T1000 (cell line): ENCODE measurements around the gene DHX58.

Experiments used
- DNase-seq: peaks from one replicate; lab custom pipeline; 2025; ENCODE audit warnings: mixed read lengths; lab: John Stamatoyannopoulos, UW

The DHX58 gene

DNA sequence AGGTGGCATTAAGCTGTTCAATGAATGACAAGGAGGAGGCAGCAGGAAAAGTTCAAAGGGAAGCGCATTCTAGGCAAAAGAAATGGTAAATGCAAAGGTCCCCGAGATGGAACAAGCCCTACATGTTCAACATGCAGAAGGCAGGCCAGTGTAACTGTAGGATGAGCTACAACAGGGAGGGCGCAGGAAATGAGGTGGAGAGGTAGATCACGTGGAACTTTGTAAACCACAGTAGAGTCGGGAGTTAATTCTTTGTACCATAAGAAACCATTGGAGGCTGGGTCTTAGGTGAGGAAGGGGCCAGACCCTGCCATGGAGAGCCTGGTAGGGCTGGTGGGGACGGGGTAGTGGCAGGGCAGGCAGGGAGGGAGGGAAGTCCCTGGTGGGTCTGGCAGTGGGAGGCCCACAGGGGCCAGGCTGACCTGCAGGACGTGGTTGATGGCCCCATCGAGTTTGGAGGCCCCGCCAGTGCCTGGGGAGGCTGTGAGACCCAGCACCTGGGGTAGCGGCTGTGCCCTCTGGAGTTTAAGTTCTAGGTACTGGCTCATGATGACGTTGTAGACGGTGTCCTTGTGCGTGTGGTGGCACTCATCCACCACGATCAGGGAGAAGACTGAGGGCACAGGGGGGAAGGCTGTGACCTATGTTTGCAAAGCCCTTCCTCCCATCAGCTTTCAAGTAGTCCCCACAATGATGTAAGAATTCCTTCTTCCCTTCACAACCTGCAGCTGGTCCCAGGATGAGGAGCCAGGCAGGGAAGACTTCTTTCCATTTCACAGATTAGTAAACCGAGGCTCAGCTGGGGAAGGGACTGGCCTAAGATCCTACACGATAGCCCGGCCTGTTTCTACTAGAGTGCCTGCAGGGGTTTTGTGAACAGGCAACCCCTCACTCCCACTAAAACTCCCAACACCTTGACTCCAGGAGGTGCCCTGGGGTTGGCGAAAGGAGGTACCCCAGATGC, 1.9 kb downstream of the DHX58 start:
- DNase-seq = no peak

DNA sequence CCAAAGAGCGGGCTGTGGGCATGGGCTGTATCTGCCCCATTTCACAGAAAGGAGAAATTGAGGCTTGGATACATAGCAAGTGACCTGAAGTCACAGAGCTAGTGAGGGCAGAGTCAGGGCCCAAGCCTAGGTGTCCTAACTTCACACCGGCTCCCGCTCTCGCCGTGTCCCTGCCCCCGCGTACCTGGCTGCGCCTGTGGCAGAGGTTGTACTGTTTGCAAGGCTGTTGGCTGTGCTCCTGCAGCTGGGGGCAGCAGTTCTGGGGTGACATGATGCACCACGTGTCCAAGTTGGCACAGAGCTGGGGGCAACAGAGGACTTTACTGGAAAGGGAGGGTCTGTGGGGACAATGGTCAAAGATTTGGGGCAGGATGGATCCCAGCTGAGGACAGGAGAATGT, 3.4 kb downstream of the DHX58 start:
- no peak for DNase-seq

DNA sequence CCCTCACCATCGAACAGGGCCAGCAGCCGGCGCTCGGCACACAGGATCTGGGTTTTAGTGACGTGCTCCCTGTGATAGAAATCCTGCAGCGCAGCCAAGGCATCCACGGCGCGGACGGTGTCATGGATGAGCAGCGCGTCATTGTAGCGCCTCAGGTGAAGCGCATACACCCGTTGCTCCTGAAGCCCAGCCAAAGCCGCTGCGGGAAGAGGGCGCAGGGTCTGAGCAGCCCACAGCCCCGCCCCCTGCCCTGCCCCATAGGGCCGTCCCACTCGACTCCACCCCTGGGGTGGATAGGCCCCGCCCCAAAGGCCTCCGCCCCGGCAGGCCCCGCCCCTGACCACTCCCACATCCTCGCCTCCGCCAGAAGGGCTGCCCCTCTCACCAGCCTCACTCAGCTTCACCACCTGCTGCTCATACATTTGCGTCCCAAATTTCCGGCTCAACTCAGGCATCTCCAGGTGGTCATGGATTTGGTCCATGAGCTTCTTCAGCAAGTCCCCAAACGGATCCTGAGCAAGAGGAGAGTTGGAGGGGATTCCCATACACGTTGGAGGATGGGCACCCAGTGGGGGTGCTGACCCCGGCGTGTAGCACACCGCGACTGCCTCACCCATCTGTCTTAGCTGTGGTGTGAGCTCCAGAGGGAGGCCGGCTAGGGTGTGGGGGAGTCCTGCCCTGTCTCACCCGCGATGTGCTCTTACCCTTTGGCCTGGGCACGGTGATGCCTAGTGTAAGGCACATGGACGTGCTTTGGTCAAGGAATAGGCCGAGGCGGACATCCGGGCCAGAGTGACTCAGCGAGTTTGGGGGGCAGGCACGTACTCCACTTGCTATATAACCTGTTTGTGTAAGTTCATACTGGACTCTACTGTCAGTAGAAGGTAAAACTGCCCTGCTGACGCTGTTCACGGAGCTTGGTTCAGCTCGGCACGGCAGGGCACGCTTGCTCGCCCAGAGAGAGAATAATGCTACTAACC, 4.6 kb downstream of the DHX58 start:
- no peak for DNase-seq

DNA sequence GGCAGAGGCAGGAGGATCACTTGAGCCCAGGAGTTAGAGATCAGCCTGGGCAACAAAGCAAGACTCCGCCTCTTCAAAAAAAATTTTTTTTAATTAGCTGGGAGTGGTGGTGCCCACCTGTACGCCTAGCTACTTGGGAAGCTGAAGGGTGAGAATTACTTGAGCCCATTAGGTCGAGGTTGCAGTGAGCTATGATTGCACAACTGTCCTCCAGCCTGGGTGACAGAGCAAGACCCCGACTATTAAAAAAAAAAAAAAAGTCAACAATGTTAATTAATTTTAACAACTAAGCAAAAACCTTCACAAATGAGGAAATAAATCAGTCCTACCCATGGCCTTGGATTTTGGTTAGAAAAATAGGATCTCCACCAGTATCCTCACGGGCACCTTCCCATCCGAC, 5.4 kb downstream of the DHX58 start:
- DNase-seq = no peak

DNA sequence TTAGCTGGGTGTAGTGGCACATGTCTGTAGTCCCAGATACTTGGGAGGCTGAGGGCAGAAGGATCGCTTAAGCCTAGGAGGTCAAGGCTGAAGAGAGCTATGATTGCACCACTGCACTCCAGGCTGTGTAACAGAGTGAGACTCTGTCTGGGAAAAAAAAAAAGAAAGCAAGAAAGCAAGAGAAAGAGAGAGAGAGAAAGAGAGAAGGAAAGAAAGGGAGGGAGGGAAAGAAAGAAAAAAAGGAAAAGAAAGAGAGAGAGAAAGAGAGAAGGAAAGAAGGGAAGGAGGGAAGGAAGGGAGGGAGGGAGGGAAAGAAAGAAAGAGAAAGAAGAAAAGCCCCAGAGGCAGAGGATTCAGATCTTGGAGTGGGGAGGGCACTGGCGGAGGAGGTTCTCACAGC, 6.5 kb downstream of the DHX58 start:
- DNase-seq = no peak

DNA sequence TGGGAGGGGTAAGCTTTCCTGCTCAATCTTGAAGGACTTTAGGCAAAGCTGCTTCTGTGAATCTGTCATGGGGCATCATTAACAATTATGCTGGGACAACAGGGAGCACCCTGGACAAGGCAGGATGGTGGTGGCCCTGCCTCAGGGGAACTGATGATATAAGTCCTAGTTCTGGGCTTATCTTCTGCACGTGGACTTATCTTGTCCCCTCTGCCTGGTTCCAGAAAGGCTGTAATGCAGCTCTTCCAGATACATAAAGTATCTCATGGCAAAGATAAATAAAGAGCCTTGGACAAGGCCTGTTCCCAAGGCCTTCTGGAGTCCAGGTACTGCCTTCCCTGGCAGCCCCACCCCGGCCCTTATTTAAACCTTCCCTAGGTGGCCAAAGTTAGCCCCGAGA, 8.2 kb downstream of the DHX58 start:
- DNase-seq = no peak

DNA sequence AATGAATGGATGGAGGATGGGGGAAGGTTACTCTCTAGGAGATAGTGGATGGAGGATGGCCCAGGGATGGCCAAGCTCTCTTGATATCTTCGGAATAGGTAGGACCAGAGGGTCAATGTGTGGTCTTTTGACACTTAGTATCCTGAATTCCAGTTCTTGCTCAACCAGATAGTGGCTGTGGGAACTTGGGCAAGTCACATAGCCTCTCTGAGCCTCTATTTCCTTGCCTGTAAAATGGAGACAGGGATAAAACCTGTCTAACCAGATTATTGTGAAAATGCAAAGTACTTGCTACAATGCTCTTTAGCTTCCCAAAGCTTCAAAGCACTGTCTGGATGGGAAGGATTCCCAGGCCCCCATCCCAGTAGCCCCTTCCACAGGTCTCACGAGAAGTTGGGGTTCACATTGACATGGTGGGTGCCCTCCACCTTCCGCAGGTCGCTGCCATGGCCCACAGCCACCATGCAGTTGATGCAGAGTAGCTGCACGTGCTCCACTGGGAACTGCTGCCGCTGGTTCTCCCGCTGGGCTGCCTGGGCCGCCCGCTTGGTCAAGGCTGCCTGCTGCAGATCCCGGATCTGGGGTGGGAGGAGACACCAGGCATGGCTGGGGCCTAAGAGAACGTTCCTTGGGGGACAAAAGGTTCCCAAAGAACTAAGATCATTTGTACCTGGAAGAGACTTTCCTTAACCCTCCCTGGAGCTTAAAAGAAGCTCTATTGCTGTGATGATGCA, 9.1 kb downstream of the DHX58 start:
- no peak for DNase-seq

DNA sequence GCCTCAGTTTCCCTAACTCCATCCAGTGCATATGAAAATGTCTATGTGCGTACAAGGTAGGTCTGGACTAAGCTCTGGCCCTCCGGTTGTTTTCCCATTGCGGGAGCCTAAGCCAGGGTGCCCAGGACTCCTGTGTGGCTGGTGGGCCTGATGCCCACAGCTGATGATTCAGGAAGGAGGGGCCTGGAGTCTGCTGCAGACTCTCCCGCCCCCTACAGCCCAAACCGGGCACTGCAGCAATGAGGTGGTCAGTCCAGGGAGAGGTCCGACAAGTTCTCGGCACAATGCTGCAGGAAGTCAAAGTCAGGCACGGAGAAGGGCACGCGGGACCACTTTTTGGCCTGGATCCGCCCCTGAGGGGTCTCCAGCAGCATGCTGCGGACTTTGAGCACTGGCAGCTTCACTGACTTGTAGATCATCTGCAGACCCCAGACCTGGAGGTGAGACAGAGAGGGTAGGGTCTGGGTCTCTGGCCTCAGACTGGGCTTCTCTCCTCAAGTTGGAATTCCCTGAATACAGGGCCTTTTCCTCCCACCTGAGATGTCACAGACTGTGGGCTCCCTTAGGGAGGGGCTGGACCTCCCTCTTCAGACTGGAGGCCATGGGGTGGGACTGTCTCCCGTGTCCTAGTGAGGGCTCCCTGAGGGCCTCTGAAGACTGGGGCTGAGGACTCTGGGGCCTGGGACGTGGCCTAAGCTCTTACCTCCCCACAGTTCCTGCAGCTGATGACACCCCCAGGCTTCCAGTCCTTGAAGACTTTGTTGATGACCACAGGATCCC, 10.8 kb downstream of the DHX58 start:
- peak; percentile 28 for DNase-seq

DNA sequence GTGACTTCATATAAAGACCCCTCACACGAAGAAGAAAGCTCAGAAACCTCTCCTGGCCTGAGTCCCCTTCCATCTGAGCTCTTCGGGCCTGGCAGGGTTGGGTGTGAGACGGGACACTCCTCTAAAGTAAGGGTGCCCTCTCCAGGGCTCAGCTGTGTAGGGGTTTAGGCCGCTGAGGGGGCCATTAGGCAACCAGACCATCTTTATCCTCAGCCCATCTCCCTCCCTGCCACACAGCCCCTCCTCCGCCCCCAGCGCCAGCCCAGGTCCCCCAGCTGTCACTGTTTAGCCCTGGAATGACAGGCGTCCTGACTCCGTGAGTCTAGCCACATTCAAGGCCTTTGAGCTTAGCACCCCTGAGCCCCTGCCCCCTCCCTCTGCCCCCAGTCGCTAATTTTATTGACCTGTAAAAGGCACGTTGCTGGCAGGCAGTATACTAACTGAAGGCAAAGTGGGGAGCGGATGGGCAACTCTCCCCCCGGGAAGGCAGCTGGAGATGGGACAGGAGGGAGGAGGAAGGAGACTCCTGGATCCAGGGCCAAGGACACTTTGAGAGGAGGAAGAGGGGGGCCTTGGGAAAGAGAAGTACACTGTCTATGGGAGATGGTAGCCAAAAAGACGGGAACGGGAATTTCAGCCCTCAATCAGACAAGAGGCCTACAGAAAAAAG, 13.6 kb downstream of the DHX58 start:
- DNase-seq = no peak

DNA sequence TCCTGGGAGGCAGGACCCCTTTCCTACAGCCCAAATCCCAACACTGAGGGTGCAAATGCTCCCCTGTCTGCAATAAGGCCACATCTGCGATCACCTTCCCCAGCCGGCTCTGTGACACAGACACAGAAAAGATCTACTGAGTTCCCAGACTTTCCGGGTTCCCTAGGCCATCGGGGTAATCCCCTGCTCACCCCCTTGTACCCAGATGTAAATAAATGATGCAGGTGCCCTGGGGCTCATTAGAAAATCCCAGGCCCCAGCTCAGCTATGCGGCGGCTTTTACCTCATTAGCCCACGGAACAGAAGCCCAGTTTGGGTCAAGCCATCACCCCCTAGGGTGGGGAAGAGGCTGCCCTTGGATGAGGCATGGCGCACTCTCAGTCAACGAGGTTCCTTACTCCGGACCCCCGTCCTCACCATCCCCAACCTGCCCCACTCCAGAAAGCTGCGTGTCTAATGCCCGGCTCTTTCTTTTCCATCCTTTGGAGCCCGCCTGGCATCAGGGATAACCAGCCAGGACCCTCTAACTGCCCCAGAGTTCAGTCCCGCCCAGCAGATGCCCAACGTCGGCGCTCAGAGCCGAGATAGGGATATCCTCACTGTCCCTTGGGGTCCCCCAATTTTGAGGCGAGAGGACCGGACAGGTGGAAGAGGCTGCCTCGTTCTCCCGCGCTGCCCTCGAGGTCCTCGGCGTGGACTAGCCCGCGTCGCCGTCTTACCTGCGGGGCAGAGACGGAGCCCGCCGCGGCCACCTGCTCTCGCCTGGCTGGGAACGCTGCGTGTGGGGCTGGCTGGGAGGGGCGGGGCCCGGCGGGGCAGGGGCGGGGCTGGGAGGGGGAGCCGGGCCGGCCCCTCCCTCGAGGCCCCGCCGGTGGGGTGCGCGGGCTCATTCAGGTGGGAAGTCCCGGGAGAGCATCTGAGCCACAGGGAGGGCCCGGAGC, 14.6 kb downstream of the DHX58 start, which contains the start of gene ZNF385C:
TSS of gene ZNF385C (minus strand) at position 783 of the 941 bp plus-strand sequence. CDS start 35,417 bp downstream, outside the sequence.
- no peak for DNase-seq

DNA sequence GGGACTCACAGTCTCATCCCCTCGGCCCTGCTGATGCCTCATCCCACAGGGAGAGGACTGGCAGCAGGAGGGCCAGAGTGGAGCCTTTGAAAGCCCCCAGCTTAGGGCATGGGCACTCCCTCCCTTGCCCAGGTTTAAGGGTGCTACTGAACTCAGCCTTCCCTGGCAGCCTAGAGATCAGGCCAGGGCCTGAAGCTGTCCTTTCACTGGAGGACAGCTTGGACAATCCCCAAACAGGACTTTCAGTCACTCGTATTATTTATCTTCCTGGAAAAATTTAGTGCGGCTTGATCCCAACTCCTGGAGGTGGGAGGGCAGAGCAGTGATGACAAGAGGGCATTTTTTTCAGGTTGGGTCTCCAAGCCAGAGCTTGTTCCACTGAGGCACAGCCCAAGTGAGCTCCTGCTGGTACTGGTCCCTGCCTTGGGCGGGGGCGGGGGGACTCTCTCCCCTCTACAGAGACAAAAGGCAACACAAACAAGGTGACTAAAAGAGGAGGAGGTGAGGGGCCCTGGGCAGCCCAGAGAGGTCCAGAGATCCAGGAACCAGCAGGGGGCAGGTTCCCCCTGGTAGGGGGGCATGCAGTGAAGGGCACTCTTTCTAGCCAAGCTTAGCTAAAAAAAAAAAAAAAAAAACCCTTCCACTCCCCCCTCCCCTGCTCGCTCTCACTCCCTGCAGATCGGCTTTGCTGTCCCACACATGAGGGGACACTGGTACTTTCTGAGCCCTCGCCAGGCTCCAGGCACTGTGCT, 16.0 kb downstream of the DHX58 start:
- no peak for DNase-seq

DNA sequence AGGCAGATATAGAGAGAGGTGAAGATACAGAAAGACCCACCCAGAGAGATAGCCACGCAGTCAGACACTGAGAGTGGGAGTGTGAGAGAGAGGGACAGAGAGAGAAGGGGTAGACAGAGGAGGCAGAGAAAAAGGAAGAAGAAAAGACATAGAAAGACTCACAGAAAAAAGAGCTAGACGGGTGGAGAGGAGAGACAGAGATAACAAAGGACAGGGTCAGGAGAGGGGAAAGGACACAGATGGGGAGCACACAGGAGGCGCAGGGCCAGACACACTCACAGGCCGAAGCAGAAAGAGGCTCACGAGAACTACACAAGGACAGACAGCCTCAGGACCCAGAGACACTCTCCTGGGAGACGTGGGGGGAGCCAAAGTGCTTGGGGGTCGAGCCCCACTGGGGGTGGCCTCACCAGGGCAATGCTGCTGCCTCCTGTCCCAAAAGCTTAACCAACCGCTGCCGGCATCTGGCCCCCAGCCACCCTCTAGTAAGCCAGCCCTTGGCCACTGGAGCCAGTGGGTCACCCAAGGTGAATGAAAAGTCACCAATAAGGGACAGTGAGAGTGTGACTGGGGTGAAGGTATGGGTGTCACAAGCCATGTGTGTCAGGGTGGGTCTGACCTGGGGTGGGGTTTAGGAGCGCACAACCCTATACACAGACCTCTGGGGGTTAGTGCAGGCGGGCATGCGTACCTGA, 18.0 kb downstream of the DHX58 start:
- DNase-seq = no peak

DNA sequence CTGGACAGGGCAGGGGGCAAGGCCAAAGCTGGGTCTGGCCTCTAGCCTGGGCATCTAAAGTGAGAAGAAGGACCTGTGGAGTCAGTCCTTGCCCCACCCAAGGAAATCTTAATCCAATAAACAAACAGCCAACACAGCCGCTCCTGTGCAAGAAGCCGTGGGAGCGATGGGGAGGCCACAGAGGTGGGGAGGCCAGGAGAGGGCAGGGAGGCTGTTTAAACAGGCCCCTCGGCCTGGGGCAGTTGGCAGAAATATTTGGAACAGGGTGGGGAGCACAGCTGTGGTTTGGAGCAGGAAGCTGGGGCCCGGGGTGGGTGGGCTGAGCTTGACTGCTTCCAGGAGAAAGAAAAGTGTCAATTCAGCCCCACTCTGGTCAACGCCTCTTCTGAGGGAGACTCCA, 19.6 kb downstream of the DHX58 start:
- DNase-seq = no peak

DNA sequence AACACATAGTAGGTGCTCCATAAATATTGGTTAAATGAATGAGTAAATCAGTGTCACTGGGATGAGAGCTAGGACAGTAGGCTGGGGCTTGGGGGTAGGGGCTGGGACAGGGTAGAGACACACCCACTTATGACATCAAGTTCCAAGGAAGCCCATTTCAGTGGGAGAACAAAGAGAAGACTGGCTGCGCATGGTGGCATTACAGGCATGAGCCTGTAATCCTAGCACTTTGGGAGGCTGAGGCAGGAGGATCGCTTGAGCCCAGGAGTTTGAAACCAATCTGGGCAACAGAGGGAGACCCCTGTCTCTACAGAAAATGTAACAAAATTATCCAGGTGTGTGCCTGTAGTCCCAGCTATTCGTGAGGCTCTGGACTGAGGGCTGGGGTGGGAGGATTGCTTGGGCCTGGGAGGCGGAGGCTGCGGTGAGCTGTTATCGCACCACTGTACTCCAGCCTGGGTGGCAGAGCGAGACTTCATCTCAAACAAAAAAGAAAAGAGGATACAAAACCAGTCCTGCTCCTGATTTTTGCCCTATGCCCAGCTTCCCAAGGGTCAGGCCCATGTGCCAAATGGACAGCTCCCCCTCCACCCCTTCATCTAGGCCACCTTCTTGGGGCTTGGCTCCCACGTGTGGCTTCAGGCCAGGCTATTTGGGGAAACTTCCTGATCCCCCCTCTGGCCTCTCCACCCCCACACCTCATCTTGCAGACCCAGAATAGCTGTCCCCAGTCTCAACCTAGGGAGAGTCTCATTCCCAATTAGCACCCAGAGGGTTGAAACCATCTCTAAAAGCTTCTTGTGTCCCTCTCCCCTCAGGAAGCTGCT, 21.3 kb downstream of the DHX58 start:
- DNase-seq = no peak

DNA sequence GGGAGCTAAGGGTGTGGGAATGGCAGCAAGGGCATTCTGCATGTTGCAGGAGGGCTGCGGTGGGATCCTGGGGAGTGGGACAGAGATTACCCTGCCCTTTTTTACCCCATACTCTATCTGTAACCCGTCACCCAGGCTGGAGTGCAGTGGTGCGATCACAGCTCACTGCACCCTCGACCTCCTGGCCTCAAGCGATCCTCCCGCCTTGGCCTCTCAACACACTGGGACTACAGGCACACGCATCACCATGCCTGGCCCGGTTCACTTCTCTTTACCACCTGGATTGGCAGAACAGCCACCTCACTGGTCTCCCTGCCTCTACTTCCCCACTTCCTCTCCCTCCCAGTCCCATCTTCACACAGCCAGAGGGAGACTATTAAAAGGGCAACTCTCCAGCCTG, 23.8 kb downstream of the DHX58 start:
- no peak for DNase-seq

DNA sequence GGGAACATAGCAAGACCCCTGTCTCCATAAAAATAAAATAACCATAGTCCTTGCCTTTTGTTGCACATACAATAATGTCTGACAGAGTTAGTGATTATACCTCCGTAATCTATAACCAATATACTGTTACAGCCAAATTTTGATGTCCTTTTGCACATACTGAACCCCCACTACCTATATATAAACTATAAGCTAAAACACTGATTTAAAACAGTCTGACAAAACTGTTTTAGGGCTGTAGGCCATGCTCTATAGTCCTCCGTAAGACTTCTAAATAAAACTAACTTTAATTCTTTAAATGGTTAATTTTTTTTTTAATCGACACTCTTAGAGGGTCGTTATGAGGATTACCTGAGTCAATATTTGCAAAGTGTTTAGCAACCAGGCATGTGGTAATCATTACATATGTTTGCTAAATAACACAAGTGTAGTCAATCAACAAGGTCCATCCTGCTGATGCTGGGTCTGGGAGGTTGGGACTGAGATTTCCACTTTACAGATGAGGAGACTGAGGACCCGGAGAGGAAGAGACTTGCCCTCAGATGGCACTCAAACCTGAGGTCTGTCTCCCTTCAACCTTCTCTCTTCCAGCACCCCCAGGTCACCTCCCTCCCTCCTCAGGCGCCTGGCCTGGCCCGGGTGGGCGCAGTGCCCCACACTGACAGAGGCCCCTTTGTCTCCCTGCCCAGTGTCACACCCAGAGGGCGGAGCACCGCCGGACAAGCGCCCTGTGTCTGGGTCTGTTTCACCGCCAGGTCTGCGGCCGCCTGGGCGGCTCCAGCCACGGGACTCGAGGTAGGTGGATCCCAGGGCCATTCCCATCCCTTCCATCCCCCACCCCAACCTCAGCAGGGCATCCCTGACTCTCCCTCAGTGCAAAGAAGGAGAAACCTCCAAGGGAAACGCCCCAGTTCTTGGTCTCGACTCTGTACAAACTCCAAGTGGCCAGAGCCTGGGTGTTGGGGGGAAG, 24.5 kb downstream of the DHX58 start:
- no peak for DNase-seq
